ENCODE data around the gene TMEM80.

Gene TMEM80

DNA sequence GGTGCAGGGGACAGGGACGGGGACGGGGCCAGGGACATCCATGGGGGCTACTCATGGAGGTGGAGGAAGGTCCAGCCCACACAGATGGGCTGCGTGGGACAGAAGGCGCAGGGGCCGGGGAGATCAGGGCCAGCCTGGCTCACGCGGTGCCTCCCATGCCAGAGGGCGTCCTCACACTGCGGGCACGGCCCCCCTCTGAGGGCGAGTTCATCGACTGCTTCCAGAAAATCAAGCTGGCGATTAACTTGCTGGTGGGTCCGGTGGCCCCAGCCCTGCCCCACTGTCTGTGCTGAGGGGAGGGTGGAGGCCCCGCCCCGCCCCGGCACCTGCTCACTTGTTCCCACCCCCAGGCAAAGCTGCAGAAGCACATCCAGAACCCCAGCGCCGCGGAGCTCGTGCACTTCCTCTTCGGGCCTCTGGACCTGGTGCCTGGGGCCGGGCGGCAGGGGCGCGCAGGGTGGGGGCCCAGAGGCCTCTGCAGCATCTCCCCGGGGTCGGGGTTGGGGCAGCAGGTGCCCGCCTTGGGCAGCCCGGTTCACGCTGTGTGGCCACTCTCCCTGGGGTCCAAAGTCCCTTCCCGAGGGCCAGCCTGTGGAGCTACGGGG is 26.2 kb downstream of the TMEM80 start:
- no peaks in the 10 kb centered on the region for H3K9me3 ChIP-seq (ENCODE audit: severe bottlenecking)
- no peak overlapping the region for H3K4me3 ChIP-seq (ENCODE audit: severe bottlenecking)
- peaks cover 70% of the 10 kb centered on the region for H3K36me3 ChIP-seq (ENCODE audit: low read depth)

DNA sequence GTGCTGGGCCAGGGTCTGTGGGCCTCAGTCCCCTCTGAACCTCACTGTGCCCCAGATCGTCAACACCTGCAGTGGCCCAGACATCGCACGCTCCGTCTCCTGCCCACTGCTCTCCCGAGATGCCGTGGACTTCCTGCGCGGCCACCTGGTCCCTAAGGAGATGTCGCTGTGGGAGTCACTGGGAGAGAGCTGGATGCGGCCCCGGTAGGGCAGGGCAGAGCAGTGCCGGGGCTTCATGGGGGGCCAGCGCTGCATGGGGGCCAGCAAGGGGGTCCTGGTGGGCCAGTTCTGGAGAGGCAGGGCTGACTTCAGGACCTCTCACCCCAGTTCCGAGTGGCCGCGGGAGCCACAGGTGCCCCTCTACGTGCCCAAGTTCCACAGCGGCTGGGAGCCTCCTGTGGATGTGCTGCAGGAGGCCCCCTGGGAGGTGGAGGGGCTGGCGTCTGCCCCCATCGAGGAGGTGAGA is 26.8 kb downstream of the TMEM80 start:
- ATAC-seq (ENCODE audit: low read depth) (no peak), DNase-seq (ENCODE audit: low spot score) (no peak)
- Histone ChIP-seq H3K36me3 (ENCODE audit: low read depth) (peaks cover 70% of the 10 kb centered on the region), H3K27me3 (ENCODE audit: insufficient read depth, poor library complexity, severe bottlenecking) (no peaks in the 10 kb centered on the region), H3K4me3 (ENCODE audit: severe bottlenecking) (no peak overlapping the region), H3K4me1 (ENCODE audit: insufficient read depth, poor library complexity, severe bottlenecking) (peaks cover 6% of the 10 kb centered on the region), H3K9me3 (ENCODE audit: severe bottlenecking) (no peaks in the 10 kb centered on the region), H3K27ac (ENCODE audit: poor library complexity, severe bottlenecking) (no peak overlapping the region)
- TF ChIP-seq, protein P1, sequence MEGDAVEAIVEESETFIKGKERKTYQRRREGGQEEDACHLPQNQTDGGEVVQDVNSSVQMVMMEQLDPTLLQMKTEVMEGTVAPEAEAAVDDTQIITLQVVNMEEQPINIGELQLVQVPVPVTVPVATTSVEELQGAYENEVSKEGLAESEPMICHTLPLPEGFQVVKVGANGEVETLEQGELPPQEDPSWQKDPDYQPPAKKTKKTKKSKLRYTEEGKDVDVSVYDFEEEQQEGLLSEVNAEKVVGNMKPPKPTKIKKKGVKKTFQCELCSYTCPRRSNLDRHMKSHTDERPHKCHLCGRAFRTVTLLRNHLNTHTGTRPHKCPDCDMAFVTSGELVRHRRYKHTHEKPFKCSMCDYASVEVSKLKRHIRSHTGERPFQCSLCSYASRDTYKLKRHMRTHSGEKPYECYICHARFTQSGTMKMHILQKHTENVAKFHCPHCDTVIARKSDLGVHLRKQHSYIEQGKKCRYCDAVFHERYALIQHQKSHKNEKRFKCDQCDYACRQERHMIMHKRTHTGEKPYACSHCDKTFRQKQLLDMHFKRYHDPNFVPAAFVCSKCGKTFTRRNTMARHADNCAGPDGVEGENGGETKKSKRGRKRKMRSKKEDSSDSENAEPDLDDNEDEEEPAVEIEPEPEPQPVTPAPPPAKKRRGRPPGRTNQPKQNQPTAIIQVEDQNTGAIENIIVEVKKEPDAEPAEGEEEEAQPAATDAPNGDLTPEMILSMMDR (IDR thresholded peaks at IDR 0.05; ENCODE audit: poor library complexity, severe bottlenecking), result no peak

More for the DNA sequence above, 26.2 kb downstream of the TMEM80 start:
- ATAC-seq (ENCODE audit: low read depth) (no peak), DNase-seq (ENCODE audit: low spot score) (no peak)
- H3K4me1 ChIP-seq (ENCODE audit: insufficient read depth, poor library complexity, severe bottlenecking), result peaks cover 3% of the 10 kb centered on the region
- H3K27ac ChIP-seq (ENCODE audit: poor library complexity, severe bottlenecking), result no peak overlapping the region
- no peaks in the 10 kb centered on the region for H3K27me3 ChIP-seq (ENCODE audit: insufficient read depth, poor library complexity, severe bottlenecking)
- TF ChIP-seq, protein P1 (IDR thresholded peaks at IDR 0.05; ENCODE audit: poor library complexity, severe bottlenecking), result no peak

DNA sequence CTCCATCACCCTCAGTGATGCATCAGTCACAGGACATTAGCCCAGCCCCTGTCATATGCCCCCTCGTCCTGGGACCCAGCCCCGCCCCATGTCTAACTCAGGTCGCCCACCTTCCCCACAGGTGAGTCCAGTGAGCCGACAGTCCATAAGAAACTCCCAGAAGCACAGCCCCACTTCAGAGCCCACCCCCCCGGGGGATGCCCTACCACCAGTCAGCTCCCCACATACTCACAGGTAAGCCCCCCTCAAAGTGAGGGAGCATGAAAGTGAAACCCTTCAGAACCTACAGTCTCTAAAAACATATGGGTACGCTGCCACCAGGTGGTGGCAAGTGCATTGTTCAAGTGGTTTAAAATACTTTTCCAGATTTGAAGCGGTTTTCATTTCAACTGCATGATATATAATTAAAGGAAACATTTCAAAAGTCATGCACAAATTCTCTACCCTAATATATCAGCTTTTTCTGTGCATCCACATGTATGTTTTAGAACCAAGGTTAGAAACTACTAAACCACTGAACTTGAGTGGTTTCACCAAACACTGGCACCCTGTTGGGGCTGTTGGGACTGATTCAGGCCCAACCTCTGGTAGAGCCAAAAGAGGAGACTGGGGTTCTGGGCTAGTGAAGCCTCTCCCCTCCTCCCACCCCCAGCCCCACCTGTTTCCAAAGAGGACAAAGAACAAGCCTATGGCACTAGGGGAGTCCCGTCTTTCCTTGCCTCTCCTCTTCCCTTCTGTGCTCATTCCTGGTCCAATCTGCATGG is 27.7 kb downstream of the TMEM80 start:
- peaks cover 67% of the 10 kb centered on the region for H3K36me3 ChIP-seq (ENCODE audit: low read depth)
- no peak overlapping the region for H3K4me3 ChIP-seq (ENCODE audit: severe bottlenecking)
- TF ChIP-seq, protein P1 (IDR thresholded peaks at IDR 0.05; ENCODE audit: poor library complexity, severe bottlenecking), result peak; percentile 69
- no peaks in the 10 kb centered on the region for H3K27me3 ChIP-seq (ENCODE audit: insufficient read depth, poor library complexity, severe bottlenecking)
- peaks cover 13% of the 10 kb centered on the region for H3K4me1 ChIP-seq (ENCODE audit: insufficient read depth, poor library complexity, severe bottlenecking)
- DNase-seq (ENCODE audit: low spot score) (no peak), ATAC-seq (ENCODE audit: low read depth) (no peak)
- H3K27ac ChIP-seq (ENCODE audit: poor library complexity, severe bottlenecking), result no peak overlapping the region
- no peaks in the 10 kb centered on the region for H3K9me3 ChIP-seq (ENCODE audit: severe bottlenecking)

DNA sequence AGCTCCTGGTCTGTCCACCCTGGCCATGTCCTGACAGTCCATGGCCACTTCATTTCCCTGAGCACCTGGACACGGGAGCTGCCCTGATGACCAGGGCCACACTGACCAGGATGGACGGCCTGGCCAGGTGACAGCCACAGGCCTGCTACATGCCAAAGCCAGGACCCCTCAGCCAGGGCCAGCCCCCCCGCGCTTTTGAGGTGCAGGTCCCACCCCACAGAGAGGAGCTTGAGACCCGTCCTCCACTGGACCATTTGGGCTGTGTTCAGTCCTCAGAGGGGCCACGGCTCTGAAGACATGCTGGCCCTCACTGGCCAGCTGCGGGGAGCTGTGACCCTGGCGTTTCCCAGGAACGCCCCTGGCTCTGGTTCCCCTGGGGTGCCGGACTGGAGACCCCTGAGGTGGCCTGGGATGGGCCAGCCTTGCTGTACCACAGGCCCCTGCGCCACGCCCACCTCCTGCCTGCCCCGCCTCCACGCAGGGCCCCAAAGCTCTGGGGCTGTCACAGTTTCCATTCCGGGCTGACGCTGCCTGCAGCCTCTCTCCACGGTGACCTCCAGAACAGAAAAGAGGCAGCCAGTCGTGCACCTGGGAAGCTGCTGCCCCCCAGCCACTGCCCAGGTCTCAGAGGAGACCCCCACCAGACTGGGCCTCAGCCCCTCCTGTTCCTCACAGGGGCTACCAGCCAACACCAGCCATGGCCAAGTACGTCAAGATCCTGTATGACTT is 28.6 kb downstream of the TMEM80 start:
- Histone ChIP-seq H3K36me3 (ENCODE audit: low read depth) (peaks cover 65% of the 10 kb centered on the region), H3K4me1 (ENCODE audit: insufficient read depth, poor library complexity, severe bottlenecking) (peaks cover 15% of the 10 kb centered on the region), H3K27me3 (ENCODE audit: insufficient read depth, poor library complexity, severe bottlenecking) (no peaks in the 10 kb centered on the region), H3K27ac (ENCODE audit: poor library complexity, severe bottlenecking) (no peak overlapping the region), H3K4me3 (ENCODE audit: severe bottlenecking) (no peak overlapping the region), H3K9me3 (ENCODE audit: severe bottlenecking) (no peaks in the 10 kb centered on the region)
- DNase-seq (ENCODE audit: low spot score) (no peak), ATAC-seq (ENCODE audit: low read depth) (no peak)
- TF ChIP-seq, protein P1 (IDR thresholded peaks at IDR 0.05; ENCODE audit: poor library complexity, severe bottlenecking), result no peak

All from RWPE2 (cell line).